Esophagus squamous epithelium (tissue), 5 donors: ENCODE measurements around the gene ABCC9. TPM values are rescaled to one million over a fixed set of nuclear protein-coding genes. Genes with fewer than 3 reads are reported as not detected.

Experiments used
- DNase-seq: peaks from one replicate; lab custom pipeline; 2025; lab: John Stamatoyannopoulos, UW
- H3K27ac ChIP-seq, 4 donors: fragments of 200-600 bp; sonication (generic); one replicate each; pipeline ENCODE4 v1.5.1; 2016 to 2019; ENCODE audit warnings: mild to moderate bottlenecking in 1 of 4
- H3K27me3 ChIP-seq, 4 donors: fragments of 200-600 bp; sonication (generic); 1 replicate in 3 of 4; 2 replicates in 1 of 4; pipeline versions ENCODE4 v1.5.1 to v1.6.0; 2017 to 2021; ENCODE audit warnings: antibody characterized with exemption in 1 of 4
- H3K36me3 ChIP-seq, 3 donors: fragments of 200-600 bp; sonication (generic); one replicate each; pipeline ENCODE4 v1.5.1; 2016 to 2019
- H3K4me1 ChIP-seq, 3 donors: fragments of 200-600 bp; sonication (generic); one replicate each; pipeline ENCODE4 v1.5.1; 2017 to 2019
- H3K4me3 ChIP-seq, 4 donors: fragments of 200-600 bp; sonication (generic); 1 replicate in 3 of 4; 2 replicates in 1 of 4; pipeline ENCODE4 v1.5.1; 2016 to 2019; ENCODE audit warnings: mild to moderate bottlenecking in 2 of 4, moderate library complexity in 1 of 4
- H3K9me3 ChIP-seq, 3 donors: fragments of 200-600 bp; sonication (generic); one replicate each; pipeline ENCODE4 v1.5.1; 2016 to 2019
- CTCF ChIP-seq, 6 experiments: fragments of 450-650 bp in 4 of 6; fragments of 200-600 bp in 2 of 6; sonication (generic) in 2 of 6; IDR thresholded peaks; one replicate each; pipeline ENCODE4 v1.5.1; 2016 to 2019; ENCODE audit warnings: antibody characterized with exemption in 6 of 6, mild to moderate bottlenecking in 4 of 6, moderate library complexity in 4 of 6
- POLR2A ChIP-seq, 4 donors: fragments of 450-650 bp; IDR thresholded peaks; one replicate each; pipeline ENCODE4 v1.6.1; 2017; ENCODE audit warnings: antibody characterized with exemption in 4 of 4, mild to moderate bottlenecking in 4 of 4, moderate library complexity in 3 of 4
- WGBS, 2 donors: methylation state at CpG; one replicate each; pipeline ENCODE4 v1.1.5; 2018; 5-methylcytosine and 5-hydroxymethylcytosine counted together
- intact Hi-C: fragments of 100-400 bp; cut with DNase I; formaldehyde crosslinking; loops from one replicate; pipeline ENCODE4 v1.15.0; 2022
- total RNA-seq, 4 donors: library from RNA; depleted of rRNA; stranded (reverse); fragments of >200 nt; gene quantifications; one replicate each; pipeline ENCODE4 v1.1.0, GENCODE V29; 2016
- donor health status: DM: yes; HTN: yes; CAD: no.

ABCC9 gene
- total RNA-seq, 4 donors from 2014 or later = 0.68 to 11.6 (median 6.0) TPM

GRCh38 chr12:21877293-21877982 lies 63.8 kb downstream of the ABCC9 start:
- no peak for DNase-seq
- H3K27ac ChIP-seq = no peak overlapping the region
- intact Hi-C loops = no loop called here
- 53 to 70% methylated on average over 2 of the region's 2 CpGs for WGBS, 2 donors
- TF ChIP-seq CTCF (IDR thresholded peaks at IDR 0.05) = no peak
- no peak overlapping the region for H3K4me3 ChIP-seq
- H3K4me1 ChIP-seq = no peaks in the 10 kb centered on the region
- H3K27me3 ChIP-seq = no peaks in the 10 kb centered on the region
- H3K36me3 ChIP-seq = no peaks in the 10 kb centered on the region
- H3K9me3 ChIP-seq = no peaks in the 10 kb centered on the region

DNA sequence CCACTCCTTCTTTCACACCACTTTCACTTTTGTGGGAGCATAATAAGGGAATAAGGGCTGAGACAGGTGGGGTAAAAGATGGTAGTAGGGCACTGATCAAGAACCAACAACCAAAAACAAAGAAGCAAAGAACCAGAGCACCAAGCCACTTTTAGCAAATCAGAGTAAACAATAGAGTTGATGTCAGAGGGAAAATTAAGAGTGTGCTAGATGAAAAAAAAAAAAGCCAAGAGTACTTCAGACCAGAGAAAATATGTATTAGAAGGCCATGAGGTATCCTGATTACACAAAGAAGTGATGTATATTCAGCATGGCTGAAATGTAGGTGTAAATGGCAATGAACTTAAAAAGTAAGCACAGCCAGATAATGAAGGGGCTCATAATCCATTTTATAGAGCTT lies 75.4 kb downstream of the ABCC9 start:
- Histone ChIP-seq H3K27me3 (no peaks in the 10 kb centered on the region), H3K4me3 (no peak overlapping the region), H3K4me1 (no peaks in the 10 kb centered on the region), H3K27ac (no peak overlapping the region), H3K36me3 (no peaks in the 10 kb centered on the region), H3K9me3 (no peaks in the 10 kb centered on the region)
- intact Hi-C loops = no loop called here
- no peak for TF ChIP-seq POLR2A (IDR thresholded peaks at IDR 0.05)
- TF ChIP-seq CTCF (IDR thresholded peaks at IDR 0.05) = no peak
- no peak for DNase-seq

DNA sequence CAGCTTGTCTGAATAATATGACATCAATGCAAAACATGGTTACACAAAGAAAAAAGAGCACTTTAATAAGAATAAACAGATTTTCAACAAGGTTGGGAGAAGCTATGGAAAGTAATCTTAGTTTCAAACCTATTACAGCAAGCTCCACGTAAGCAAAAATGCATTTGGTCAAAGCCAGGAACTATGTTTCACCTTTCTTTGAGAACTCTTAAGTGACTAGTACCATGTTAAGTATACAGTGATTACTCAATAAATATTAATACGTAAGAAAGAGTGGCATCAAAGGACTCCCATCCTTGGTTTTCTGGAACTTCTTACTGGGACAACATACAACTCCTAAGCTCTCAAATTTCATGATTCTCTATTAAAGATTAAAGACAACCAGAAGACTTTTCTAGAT lies 80.7 kb downstream of the ABCC9 start:
- 65 to 71% methylated on average over 2 of the region's 2 CpGs for WGBS, 2 donors
- no peak overlapping the region for H3K27ac ChIP-seq
- TF ChIP-seq CTCF (IDR thresholded peaks at IDR 0.05) = no peak
- TF ChIP-seq POLR2A (IDR thresholded peaks at IDR 0.05) = no peak

DNA sequence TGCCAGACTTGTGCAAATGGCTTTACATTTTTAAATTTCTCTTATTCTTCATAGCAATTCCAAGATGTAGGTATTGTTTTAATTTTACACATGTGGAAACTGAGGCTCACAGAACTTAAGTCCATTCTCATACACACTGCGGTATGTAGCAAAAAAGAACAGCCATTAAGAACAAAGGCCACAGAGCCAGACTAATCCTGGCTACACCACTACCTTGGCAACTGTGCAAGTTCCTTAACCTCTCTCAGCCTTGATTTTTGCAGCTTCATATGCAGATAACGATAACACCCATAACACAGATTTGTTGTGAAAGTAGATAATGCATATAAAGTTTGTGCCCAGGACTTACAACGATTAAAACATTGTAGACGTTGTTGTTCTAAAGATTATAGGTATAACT lies 81.1 kb downstream of the ABCC9 start:
- H3K27ac ChIP-seq = no peak overlapping the region
- H3K27me3 ChIP-seq = no peaks in the 10 kb centered on the region
- no peaks in the 10 kb centered on the region for H3K9me3 ChIP-seq
- intact Hi-C loops = no loop called here
- no peaks in the 10 kb centered on the region for H3K36me3 ChIP-seq
- no peak for DNase-seq
- no peak overlapping the region for H3K4me3 ChIP-seq
- WGBS, 2 donors = 83% methylated on average over 4 of the region's 4 CpGs
- TF ChIP-seq POLR2A (IDR thresholded peaks at IDR 0.05) = no peak
- no peak for TF ChIP-seq CTCF (IDR thresholded peaks at IDR 0.05)
- no peaks in the 10 kb centered on the region for H3K4me1 ChIP-seq

More for the DNA sequence above, 80.7 kb downstream of the ABCC9 start:
- Histone ChIP-seq H3K36me3 (no peaks in the 10 kb centered on the region), H3K4me1 (no peaks in the 10 kb centered on the region), H3K27me3 (no peaks in the 10 kb centered on the region), H3K9me3 (no peaks in the 10 kb centered on the region), H3K4me3 (no peak overlapping the region)
- intact Hi-C loops = no loop called here
- DNase-seq = no peak

- H3K4me3 ChIP-seq = no peak overlapping the region
- WGBS, 2 donors = 55 to 65% methylated on average over 5 of the region's 5 CpGs
- no peaks in the 10 kb centered on the region for H3K9me3 ChIP-seq
- no peaks in the 10 kb centered on the region for H3K27me3 ChIP-seq
- H3K36me3 ChIP-seq = no peaks in the 10 kb centered on the region
- H3K27ac ChIP-seq = no peak overlapping the region
- DNase-seq = no peak
- intact Hi-C loops = no loop called here
- H3K4me1 ChIP-seq = peaks cover 0 to 8% (median 0%) of the 10 kb centered on the region in 3 donors
- TF ChIP-seq POLR2A (IDR thresholded peaks at IDR 0.05) (no peak), CTCF (IDR thresholded peaks at IDR 0.05) (no peak)
Observed at GRCh38 chr12:21852251-21852650, 89.0 kb downstream of the ABCC9 start.
